HG03280 (cell line): ENCODE data around the gene SNX24.
A peak's percentile ranks its signal among the peaks of the same experiment; 100 is the strongest.
"Not testable (repeated sequence)": the region's sequence is repeated elsewhere in the genome, so short reads cannot be mapped to it uniquely, and the experiment has no call there.

Source experiments
- ATAC-seq: cut with Tn5 transposase; IDR thresholded peaks from one replicate; pipeline ENCODE4 v1.9.1; 2021; ENCODE audit warnings: mild to moderate bottlenecking, moderate library complexity; ENCODE audit not compliant: unreplicated experiment

The SNX24 gene

GRCh38 chr5:122957457-122957856 lies 112.0 kb downstream of the SNX24 start:
- ATAC-seq: no peak

- no peak for ATAC-seq
Observed at GRCh38 chr5:122959740-122960445, 114.5 kb downstream of the SNX24 start.

GRCh38 chr5:122963305-122963704 lies 117.9 kb downstream of the SNX24 start:
- no peak for ATAC-seq

- no peak for ATAC-seq
Observed at GRCh38 chr5:122965111-122965510, 119.7 kb downstream of the SNX24 start.

GRCh38 chr5:122967085-122967484 lies 121.7 kb downstream of the SNX24 start:
- ATAC-seq: no peak

- peak; percentile 59 for ATAC-seq
Observed at GRCh38 chr5:122967625-122968024, 122.2 kb downstream of the SNX24 start.

- not testable (repeated sequence) for ATAC-seq
Observed at GRCh38 chr5:122968056-122968455, 122.6 kb downstream of the SNX24 start.

- no peak for ATAC-seq
Observed at GRCh38 chr5:122971333-122971732, 125.9 kb downstream of the SNX24 start.

GRCh38 chr5:122972877-122973276 lies 127.5 kb downstream of the SNX24 start:
- ATAC-seq: no peak

- ATAC-seq: not testable (repeated sequence)
Observed at GRCh38 chr5:122973759-122974158, 128.3 kb downstream of the SNX24 start.

- not testable (repeated sequence) for ATAC-seq
Observed at GRCh38 chr5:122974251-122974650, 128.8 kb downstream of the SNX24 start.

- no peak for ATAC-seq
Observed at GRCh38 chr5:122977319-122977718, 131.9 kb downstream of the SNX24 start.

GRCh38 chr5:122978068-122978467 lies 132.7 kb downstream of the SNX24 start:
- no peak for ATAC-seq

GRCh38 chr5:122978644-122979297 lies 133.4 kb downstream of the SNX24 start:
- no peak for ATAC-seq

- no peak for ATAC-seq
Observed at GRCh38 chr5:122981846-122982245, 136.4 kb downstream of the SNX24 start.

GRCh38 chr5:122982376-122982775 lies 137.0 kb downstream of the SNX24 start:
- ATAC-seq: no peak

GRCh38 chr5:122984425-122984824 lies 139.0 kb downstream of the SNX24 start:
- ATAC-seq: no peak

GRCh38 chr5:122985006-122985700 lies 139.7 kb downstream of the SNX24 start:
- no peak for ATAC-seq

GRCh38 chr5:122985954-122986721 lies 140.7 kb downstream of the SNX24 start:
- peak; percentile 86 for ATAC-seq

- no peak for ATAC-seq
Observed at GRCh38 chr5:122996091-122996490, 150.7 kb downstream of the SNX24 start.

- no peak for ATAC-seq
Observed at GRCh38 chr5:122997294-122997693, 151.9 kb downstream of the SNX24 start.
